Hematopoietic multipotent progenitor cell treated with erythropoietin and hydrocortisone succinate and interleukin-3 and kit ligand, for 4 days (in vitro differentiated cells): ENCODE measurements around the gene COMMD3.
"Not testable (repeated sequence)": the region's sequence is repeated elsewhere in the genome, so short reads cannot be mapped to it uniquely, and the experiment has no call there.

ENCODE experiments used
- DNase-seq: peaks from one replicate; pipeline ENCODE4 v3.0.0-alpha.2; 2015

The COMMD3 gene

GRCh38 chr10:22316286-22317075 lies at the start of gene COMMD3:
Gene COMMD3 (plus strand): TSS chr10:22316388. CDS start chr10:22316418, 30 bp downstream.
- peak; percentile 93 for DNase-seq

DNA sequence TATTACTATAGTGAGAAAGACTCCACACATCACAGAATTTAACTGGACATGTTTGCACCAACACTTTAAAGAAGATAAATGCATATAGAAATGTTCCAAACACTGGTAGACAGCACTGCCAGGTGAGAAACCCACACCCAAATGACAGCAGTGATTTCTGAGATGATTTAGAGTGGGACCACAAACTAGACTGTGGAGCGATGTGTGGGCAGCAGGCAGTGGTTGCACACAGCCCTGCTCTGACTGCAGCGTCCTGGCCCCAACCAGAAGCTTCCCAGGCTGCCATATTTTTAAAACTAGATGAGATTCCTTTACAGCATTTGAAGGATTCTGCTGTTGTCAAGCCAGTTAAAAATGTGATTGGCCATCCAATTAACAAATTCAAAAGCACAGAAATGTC lies 47.7 kb upstream of the COMMD3 start:
- DNase-seq = no peak

DNA sequence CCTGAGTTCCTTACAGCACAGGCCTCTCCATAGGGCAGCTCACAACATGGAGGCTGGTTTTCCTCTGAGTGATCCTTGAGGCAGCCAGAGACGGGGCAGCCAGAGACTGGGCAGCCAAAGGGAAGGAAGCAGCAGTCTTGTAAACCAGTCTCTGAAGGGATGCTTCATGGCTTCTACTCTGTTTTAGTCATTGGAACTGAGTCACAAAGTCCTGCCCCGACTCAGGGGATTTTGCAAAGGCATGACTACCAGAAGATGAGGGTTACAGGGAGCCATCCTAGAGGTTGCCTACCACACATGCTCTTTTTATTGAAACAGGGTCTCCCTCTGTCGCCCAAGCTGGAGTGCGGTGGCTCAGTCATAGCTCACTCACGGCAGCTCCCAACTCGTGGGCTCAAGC lies 44.4 kb upstream of the COMMD3 start:
- no peak for DNase-seq

GRCh38 chr10:22278441-22278782 lies 37.8 kb upstream of the COMMD3 start:
- no peak for DNase-seq

DNA sequence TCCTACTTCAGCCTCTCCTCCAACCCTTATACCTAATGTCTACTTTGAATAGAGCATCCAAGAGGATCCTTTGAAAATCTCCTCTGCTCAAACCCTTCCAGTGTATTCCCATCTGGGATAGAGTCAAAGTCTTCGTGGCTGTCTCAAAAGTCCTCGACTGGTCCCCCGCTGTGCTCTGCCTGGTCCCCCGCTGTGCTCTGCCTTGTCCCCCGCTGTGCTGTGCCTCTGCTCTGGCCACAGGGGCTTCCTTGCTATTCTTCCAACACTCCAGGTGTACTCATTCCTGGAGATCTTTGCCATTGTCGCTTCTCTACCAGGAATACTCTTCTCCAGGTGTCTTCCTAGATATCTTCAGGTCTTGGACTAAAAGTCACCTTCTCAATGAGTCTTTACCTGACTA lies 36.1 kb upstream of the COMMD3 start:
- no peak for DNase-seq

DNA sequence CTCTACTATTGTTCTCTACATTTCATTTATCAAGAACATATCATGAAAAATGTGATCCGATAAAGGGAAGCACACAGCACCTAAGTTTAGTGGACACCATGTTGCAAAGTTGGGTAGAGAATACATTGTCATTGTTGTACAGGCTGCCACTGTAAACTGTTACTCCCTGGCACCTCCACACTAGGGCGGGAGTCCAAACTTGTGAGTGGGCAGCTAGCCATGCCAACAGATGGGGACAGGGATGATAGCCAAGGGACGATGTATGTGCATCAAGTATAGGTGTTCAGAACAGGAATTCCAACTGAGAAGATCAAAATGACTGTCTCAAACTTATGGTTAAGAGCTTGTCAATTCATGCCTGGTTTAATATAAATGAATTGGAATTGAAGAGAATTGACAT lies 31.1 kb upstream of the COMMD3 start:
- DNase-seq = no peak

GRCh38 chr10:22293747-22294404 lies 22.3 kb upstream of the COMMD3 start:
- no peak for DNase-seq

- no peak for DNase-seq
These were observed 21.5 kb upstream of the COMMD3 start for GRCh38 chr10:22294694-22295093.

DNA sequence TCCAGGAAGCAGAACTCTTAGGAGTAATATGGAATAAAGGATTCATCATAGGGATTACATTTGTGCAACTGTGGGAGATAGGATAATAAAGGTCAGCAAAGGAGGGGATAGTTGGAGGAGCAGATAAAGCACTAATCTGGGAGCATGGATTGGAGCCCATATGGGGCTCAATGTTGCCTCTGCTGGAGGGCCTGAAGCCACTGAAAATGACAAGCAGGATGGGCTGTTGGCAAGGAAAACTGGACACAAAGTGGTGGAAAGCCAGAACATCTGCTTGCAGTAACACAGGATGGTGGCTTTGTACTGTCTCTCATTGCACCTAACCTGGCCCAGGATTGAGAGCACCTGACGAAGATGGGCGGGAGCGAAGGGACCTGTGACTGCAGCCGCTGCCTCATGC lies 15.0 kb upstream of the COMMD3 start:
- no peak for DNase-seq

DNA sequence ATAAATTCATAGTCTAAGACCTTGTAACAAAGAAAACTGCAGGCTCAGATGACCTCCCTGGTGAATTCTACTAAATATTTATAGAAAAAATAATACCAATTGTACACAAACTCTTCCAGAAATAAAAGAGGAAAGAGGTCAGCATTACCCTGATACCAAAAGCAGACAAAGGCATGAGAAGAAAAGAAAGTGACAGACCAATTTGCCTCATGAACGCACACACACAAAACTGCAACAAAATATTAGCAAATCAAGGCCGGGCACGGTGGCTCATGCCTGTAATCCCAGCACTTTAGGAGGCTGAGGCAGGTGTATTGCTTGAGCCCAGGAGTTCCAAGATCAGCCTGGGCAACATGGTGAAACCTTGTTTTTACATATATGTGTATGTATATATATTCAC lies 12.7 kb upstream of the COMMD3 start:
- DNase-seq = no peak

DNA sequence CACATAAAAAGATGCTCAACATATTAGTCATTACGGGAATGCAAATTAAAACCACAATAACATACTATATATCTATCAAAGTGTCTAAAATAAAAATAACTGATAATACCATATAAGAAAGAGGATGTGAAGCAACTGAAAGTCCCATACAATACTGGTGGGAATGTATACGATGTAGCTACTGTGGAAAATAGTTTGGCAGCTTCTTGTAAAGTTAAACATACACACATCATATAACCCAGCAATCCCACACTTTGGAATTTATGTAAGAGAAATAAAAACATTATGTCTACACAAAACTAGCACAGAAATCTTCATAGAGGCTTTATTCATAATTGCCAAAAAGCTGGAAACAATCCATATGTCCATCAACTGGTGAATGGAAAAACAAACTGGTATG lies 10.5 kb upstream of the COMMD3 start:
- no peak for DNase-seq

DNA sequence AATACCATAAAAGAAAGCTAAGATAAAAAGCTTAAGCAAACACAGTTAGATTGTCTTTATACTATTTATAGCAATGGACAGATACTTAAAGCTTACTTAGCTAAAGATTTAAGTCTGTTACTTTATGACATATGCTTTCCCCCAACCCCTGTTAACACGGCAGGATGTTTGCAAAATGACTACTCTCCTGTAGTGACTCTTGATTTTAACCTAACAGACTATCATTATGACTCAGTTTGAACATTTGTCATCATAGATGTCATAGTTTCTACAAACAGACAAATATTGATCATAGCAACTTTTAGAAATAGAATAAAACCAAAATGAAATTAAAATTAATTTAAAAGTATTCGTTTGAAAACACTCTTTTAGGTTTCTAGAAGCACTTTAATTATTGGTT lies 7.8 kb upstream of the COMMD3 start:
- no peak for DNase-seq

DNA sequence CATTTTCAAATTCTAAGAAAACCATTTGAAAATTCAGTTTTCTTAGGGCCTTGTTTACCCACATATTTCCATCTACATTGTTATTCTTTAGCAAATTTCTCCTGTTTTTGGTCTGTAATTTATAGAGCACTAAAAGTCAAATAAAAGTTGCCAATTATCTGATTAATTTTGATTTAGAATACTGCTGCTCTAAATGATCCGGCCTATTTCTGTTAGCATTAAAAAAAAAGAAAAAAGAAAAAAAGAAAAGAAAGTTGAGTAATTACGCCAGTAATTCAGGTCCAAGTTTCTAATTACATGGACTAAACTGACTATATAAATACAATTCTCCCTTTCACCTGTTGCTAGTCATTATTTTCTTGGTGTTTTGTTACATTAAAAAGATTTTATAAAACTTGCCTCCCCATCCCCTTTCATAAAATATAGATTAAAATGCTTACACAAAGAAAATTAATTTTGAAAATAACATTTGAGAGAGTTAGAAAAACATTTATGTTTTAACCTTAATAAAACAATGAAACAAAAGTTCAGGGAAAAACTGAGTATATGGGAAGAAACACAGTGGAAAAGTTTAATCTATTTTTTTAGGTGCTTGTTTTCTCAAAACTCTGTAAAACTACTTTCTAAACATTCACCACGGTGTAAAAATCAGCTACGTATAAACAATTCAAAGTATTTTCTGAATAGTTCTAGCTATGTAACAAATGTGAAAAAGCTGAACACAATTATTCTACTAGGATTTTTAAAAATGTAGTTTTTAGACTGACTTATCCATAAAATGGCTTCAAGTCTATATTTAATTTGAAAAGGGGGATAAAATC lies 6.8 kb upstream of the COMMD3 start:
- DNase-seq = no peak

- not testable (repeated sequence) for DNase-seq
These were observed 6.2 kb upstream of the COMMD3 start for GRCh38 chr10:22310012-22310411.

- no peak for DNase-seq
These were observed 5.3 kb upstream of the COMMD3 start for GRCh38 chr10:22310928-22311327.

GRCh38 chr10:22314852-22315251 lies 1.3 kb upstream of the COMMD3 start:
- peak; percentile 63 for DNase-seq

DNA sequence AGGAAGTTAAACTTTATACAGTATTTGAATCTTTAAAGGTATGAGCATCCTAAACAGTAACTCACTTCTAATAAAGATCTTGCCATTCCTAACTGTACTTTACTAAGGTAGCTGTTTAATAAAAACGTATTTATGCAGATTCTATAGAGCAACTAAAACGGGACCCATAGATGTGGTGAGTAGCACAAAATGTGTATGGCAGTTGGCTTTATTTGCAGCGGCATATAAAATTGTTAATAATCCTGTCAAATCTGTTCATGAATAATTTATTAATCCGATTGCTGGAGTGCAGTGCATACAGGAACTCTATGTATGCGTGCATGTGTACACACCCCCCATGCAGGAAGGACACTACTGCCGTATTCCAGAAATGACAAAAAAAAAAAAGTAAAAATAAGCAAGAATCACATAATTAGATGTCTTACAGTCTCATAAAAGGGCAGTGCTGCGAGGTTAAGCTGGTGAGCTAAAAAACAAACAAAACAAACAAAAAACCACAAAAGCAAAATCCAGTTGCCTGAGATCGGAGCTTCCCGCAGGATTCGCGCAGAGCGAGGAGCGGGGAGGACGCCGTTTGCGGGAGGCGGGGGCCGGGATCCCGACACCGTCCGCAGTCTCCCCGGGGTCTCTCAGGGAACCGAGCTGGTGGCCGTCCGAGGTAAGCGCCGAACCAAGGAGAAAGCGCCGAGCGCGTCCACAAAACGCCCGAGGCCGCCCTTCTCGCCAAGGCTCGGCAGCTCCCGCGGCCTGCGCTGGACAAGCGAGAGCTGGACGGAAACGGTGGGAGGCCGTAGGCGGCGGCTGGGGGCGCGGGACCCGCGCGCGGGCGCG lies 518 bp upstream of the COMMD3 start:
- DNase-seq = peak; percentile 55

- peak; percentile 72 for DNase-seq
These were observed 835 bp downstream of the COMMD3 start for GRCh38 chr10:22317076-22317370.

- DNase-seq = no peak
These were observed 1.8 kb downstream of the COMMD3 start for GRCh38 chr10:22317771-22318565.

DNA sequence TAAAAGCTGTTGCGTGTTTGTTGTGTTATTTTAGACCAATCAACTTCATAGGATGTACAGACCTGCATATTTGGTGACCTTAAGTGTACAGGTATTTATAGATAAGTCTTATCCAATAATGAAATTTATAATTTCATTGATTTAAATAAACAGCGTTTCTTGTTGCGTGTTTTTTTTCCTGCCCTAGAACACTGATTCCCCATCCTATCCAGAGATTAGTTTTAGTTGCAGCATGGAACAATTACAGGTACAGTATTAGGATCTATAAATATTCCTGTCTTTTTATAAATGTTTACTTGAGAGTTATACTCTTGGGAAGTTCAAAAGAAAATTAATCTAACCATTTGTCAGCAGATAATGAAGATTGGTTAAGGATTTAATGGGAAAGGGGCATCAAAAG lies 2.6 kb downstream of the COMMD3 start:
- no peak for DNase-seq

DNA sequence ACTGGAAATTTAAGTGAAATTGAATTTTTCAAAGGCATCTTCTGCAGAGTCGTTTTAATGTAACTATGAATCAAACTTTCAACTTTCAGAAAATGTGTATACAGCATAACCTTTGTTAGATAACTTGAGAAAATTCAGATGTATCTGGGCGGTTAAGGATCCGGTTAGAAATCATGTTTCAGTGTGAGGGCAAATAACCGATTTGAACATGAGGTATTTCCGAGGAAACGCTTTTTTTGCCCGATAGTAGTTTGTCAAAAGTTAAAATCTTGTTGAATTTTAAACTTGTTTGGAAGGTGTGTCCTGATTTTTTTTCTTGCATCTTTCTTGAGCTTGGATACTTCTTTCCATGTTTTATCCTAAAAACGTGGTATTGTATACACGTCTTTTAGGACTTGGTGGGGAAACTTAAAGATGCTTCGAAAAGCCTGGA lies 3.4 kb downstream of the COMMD3 start:
- no peak for DNase-seq

GRCh38 chr10:22319980-22320558 lies 3.9 kb downstream of the COMMD3 start:
- DNase-seq = peak; percentile 64
